ENCODE measurements around the gene GPR35.

Gene GPR35

GRCh38 chr2:240589375-240589774 lies 35.9 kb upstream of the GPR35 start:
- no peak for DNase-seq

DNA sequence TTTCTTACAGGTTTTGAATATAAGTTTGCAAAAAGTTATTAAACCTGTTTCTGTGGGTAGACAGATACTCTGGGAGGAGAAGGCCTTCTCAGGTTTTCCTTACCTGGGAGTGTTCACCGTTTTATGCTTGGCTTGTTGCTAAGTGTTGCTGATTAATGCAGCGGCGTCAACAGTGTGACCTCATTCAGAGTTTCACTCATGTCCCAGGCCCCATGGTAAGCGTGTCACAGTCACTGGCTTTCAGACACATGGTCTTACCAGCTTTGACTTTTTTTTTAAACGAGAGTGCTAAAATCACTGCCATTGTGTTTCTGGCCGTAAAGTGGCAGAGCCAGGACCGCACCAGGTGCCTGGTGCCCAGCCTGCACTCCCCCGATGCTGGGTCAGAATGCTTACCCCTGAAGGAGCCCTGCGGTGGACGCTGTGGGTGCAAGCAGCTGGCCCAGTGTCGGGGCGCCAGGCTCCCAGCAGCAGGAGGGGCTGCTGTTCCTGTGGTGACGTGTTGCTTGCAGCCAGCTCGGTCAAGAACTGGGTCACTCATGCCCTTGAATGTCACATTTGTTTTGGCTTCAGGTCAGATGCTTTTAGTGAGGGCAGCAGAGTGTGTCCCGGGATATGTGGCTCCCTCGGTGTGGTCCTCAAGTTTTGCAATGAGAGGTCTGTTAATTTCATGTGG lies 35.3 kb upstream of the GPR35 start:
- no peak for DNase-seq

DNA sequence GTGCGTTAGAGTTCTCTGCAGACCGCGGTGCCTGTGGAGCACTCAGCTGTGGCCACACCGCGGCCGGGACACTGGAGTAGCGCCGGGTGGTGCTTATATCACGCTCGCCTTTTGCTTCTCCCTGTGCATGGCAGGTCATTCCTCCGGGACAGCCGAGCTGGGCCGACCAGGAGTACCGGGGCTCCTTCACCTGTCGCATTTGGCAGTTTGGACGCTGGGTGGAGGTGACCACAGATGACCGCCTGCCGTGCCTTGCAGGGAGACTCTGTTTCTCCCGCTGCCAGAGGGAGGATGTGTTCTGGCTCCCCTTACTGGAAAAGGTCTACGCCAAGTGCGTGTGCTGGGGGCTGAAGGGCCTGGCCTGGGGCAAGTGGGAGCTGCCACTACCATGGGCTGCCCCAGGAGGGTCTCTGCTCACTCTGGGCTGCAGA lies 34.6 kb upstream of the GPR35 start:
- DNase-seq = no peak

DNA sequence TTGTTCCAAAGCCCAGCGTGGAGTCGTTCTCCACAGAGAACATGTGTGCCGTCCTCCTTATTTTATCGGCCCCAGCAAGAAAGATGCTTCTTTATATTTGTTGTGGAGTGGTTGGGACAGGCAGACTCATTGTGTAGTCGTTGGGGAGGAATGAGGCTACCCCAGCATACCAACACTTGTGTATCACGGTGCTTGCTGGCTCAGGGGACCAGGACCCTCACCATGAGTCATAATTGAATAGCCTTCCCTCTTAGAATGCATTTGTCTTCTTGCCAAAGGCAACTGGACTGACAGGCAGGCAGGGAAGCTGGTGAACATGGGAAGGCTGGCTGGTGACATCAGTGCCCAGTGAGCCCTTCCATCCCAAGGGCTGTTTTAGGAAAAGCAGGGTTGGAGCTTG lies 34.1 kb upstream of the GPR35 start:
- DNase-seq = no peak

GRCh38 chr2:240591784-240592183 lies 33.5 kb upstream of the GPR35 start:
- no peak for DNase-seq

GRCh38 chr2:240593026-240593702 lies 32.1 kb upstream of the GPR35 start:
- no peak for DNase-seq

DNA sequence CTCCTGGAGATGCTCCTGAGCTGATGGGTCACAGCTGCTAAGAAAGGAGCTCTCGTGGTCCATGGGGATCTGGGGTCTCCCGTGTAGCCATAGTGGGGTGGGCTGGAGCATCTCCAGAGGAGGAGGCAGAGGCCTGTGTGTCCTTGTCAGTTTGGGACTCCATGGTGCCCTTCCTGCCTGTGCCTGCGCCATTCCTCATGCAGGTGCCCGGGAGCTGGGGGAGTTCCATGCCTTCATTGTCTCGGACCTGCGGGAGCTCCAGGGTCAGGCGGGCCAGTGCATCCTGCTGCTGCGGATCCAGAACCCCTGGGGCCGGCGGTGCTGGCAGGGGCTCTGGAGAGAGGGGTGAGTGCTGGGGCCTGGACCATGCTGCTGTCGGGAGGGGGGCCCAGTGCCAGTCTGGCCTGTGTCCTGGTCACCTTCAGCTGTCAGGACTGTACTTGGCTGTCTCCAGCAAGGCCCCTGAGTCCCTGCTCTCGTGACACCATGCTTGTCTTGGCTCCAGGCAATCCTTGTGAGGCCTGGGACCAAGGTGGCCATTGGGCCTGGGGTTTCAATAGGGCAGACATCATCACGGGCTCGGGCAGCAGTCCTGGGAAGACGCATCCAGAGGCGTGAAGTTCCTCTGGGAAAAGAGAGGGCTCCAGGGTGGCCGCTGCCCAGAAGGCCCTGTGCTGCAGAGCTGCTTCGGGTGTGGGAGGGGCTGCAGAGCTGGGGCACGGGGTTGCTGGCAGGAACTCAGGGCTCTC lies 31.4 kb upstream of the GPR35 start:
- no peak for DNase-seq

DNA sequence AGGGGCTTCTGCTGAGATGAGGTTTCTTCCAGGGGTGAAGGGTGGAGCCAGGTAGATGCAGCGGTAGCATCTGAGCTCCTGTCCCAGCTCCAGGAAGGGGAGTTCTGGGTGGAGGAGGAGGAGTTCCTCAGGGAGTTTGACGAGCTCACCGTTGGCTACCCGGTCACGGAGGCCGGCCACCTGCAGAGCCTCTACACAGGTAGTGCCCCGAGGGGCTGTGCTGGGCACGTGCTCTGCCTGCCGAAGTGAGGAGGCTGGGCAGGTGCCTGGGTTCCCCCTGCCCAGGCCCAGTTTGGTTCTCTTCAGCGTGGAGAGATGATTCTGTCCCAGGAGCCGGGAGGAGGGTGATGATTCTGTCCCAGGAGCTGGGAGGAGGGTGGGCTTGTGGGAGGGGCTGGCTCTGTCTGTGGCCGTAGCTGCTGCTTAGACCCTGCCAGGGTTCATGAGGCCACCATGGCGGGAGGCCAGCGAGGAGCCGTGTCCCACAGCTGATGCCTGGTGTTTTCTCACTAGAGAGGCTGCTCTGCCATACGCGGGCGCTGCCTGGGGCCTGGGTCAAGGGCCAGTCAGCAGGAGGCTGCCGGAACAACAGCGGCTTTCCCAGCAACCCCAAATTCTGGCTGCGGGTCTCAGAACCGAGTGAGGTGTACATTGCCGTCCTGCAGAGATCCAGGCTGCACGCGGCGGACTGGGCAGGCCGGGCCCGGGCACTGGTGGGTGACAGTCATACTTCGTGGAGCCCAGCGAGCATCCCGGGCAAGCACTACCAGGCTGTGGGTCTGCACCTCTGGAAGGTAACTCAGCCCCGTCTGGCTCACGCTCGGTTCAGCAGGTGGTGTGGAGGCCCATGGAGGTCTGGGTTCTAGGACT lies 30.5 kb upstream of the GPR35 start:
- DNase-seq = no peak

DNA sequence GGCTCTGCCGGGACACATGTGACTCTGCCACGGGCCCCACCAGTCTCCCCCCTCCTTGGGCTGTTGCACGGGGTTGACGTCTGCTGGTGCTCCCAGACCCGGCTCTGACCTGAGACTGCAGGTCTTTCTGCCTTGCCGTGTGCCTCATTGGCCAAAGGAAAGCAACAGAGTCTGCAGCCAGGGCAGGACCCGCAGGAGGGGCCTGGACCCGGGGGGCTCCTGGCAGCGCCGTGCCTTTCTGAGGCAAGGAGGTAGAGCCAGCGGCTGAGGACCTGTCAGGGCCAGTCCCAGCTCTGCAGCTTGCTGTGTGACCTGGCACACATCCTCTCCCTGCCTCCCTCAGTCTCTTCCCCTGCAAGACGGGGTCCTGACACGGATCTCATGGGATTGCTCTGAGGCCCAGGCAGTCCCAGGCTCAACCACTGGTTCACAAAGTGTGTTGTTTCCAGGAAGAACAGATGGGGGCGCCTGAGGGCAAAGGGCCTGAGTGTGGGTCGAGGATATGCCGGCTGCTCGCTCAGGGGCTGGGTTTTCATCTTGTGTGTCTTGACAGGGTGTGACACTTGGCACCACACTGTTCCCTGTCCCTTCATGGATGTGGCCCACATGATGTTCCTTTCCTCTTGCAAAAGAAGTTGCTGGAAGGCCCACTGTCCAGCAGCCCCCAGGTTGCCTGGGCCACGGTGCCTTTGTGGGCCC lies 29.8 kb upstream of the GPR35 start:
- no peak for DNase-seq

- DNase-seq = no peak
These were observed 29.2 kb upstream of the GPR35 start for GRCh38 chr2:240596080-240596460.

DNA sequence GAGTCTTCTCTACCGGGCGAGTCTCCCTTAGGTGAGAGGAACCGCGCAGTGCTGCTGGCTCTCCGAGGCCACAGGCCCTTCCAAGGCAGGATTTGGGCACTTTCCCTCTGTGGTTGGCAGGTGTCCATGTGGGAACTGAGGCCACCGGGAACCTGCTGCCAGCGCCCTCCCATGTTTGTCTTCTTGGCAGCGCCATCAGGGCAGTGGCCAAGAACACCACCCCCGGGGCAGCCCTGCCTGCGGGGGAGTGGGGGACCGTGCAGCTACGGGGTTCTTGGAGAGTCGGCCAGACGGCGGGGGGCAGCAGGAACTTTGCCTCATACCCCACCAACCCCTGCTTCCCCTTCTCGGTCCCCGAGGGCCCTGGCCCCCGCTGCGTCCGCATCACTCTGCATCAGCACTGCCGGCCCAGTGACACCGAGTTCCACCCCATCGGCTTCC lies 28.8 kb upstream of the GPR35 start:
- no peak for DNase-seq

DNA sequence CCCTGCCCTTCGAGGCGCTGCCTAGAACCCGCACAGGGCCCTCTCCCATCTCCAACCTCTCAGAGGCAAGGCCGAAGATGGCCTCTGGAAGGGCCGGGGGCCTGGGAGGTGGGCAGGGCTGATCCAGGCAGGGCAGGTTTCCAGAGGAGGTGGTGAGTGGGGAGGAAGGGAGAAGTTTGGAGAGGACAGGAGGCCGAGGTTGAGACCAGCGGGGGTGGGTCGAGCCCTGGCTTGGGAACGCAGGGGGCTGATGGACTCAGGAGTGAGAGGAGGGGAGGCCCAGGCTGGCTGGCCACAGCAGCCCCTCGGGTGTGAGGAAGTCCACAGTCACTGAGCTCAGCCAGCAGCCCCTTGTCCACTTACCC lies 28.2 kb upstream of the GPR35 start:
- no peak for DNase-seq

GRCh38 chr2:240597419-240598181 lies 27.7 kb upstream of the GPR35 start:
- DNase-seq = no peak

GRCh38 chr2:240598311-240598911 lies 26.9 kb upstream of the GPR35 start:
- no peak for DNase-seq

DNA sequence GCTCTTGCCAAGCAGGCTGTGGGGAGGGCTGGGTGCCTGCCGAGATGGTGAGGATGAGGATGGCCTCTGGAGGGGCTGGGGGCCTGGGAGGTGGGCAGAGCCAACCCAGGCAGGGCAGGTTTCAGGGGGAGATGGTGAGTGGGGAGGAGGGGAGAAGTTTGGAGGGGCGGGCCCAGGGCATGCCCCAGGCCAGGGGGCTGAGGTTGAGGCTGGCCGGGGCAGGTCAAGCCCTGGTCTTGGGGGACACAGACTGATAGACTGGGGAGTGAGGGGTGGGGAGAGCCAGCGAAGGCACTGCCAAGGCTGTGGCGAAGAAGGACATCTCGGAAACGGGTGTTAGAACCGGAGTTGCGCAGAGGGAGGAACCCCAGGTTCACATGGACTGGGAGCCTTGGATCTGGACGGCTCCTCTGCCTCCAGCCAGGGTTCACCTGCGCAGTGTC lies 26.1 kb upstream of the GPR35 start:
- no peak for DNase-seq

DNA sequence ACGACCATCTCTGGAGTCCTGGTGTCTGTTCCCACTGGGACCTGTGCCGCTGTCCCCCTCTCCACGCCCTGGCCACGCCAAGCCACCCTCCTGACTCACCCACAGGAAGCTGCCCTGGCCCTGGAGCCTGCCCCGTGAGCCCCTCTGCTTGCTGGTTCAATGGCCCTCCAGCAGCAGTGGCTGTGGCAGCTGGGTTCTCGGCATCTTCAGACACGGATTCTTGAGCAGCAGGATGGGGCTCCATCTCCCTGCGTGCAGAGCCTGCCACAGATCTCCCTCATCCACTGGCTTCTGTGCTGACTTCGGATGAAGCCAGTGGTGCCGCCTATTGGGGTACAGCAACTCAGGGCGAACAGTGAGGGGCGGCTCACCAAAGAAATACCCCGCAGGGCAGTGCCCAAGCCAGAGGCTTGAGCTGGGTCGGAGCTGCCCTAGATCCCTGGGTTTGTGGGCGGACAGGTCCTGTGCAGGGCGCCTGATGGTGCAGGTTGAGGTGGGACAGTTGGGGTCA lies 24.8 kb upstream of the GPR35 start:
- DNase-seq = no peak

DNA sequence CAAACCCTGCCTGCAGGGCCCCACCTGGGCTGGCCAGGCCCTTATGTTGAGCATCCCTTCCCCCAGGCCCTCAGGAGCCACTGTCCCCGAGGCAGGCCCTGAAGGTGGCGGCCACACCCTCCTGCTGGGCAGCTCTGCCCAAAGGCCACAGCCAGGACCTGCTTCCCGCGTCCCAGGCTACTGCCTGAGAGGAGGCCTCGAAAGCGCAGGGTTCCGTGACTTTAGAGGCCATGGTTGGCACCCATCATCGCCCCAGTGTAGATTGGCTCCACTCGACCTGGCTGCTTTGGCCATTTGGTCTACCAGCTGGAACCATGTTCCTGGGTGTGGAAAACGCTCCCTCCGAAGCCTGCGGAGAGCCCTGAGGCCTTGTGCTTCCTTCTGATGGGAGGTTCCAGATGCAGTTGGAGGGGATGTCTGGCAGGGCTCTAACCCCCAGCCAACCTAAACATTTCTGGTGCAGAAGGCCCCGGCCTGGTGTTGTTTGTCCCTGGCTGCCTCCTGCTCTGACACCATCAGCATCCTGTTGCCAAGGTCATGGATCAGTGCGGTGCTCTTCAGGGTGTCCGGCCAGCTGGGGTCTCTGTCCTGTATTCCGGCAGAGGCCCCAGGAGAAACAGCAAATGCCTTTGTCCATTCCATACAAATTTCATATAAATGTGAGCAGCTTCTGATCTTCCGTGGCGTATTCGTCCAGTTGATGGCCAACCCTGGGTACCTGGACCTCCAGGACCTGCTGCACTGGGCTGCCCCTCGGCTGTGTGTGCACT lies 24.0 kb upstream of the GPR35 start:
- DNase-seq = no peak

GRCh38 chr2:240601831-240602160 lies 23.5 kb upstream of the GPR35 start:
- no peak for DNase-seq

DNA sequence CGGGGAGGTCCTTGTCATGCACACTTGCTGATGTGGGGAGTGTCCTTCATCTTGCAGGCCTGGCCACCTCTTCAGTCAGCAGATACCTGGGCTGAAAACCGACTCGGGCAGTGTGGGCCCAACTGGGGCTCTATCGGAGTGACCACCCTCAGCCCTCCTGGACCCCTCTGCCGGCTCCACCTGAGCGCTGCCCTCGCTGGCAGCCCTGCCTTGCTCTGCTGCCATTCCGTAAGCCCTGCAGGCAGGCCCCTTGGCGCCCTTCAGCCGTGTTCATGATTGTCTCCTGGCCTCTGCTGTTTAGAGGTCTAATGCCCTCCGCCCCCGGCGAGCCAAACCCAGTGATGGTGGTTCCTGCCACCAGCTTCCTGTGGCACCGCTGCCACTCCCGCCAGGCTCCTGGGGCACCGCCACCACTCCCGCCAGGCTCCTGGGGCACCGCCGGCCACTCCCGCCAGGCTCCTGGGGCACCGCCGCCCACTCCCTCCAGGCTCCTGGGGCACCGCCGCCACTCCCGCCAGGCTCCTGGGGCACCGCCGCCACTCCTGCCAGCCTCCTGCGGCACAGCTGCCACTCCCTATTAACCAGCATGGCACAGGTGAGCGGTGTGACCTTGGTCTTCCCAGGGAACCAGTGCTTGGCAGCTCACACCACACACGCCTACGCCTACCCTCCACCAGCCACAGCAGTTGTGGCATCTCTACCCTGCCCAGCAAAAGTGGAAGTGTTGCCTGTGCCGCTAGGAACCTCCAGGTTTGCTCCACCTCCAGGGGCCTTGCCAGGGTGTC lies 22.8 kb upstream of the GPR35 start:
- no peak for DNase-seq

All from DMS79 treated with DMSO at 0.1 percent for 48 hours (cell line).